HEK293 (cell line): ENCODE measurements around the gene OVCH1.

ENCODE experiments used
- AEBP2 ChIP-seq: fragments of 450-650 bp; formaldehyde crosslinking; IDR thresholded peaks from 2 replicates; pipeline ENCODE4 v1.5.1; 2016; ENCODE audit warnings: missing biosample characterization, missing genetic modification characterization, borderline replicate concordance
- GLIS2 ChIP-seq: fragments of 450-650 bp; formaldehyde crosslinking; IDR thresholded peaks from 2 replicates; pipeline ENCODE4 v1.5.1; 2016; ENCODE audit warnings: missing biosample characterization, missing genetic modification characterization
- OSR2 ChIP-seq: fragments of 450-650 bp; formaldehyde crosslinking; IDR thresholded peaks from 2 replicates; pipeline ENCODE4 v1.5.1; 2016; ENCODE audit warnings: missing biosample characterization, missing genetic modification characterization
- PATZ1 ChIP-seq: fragments of 450-650 bp; formaldehyde crosslinking; IDR thresholded peaks from 2 replicates; pipeline ENCODE4 v1.5.1; 2016; ENCODE audit warnings: missing biosample characterization, missing genetic modification characterization
- SP7 ChIP-seq: fragments of 450-650 bp; formaldehyde crosslinking; IDR thresholded peaks from 2 replicates; pipeline ENCODE4 v1.5.1; 2016; ENCODE audit warnings: missing biosample characterization, missing genetic modification characterization
- ZBTB11 ChIP-seq: fragments of 450-650 bp; formaldehyde crosslinking; conservative IDR thresholded peaks from 2 replicates; pipeline ENCODE4 v1.5.1; 2016; ENCODE audit warnings: low read depth, missing biosample characterization, missing genetic modification characterization
- ZNF2 ChIP-seq: fragments of 450-650 bp; formaldehyde crosslinking; IDR thresholded peaks from 2 replicates; pipeline ENCODE4 v1.5.1; 2016; ENCODE audit warnings: missing biosample characterization, missing genetic modification characterization
- ZNF24 ChIP-seq: fragments of 450-650 bp; formaldehyde crosslinking; IDR thresholded peaks from 2 replicates; pipeline ENCODE4 v1.5.1; 2016; ENCODE audit warnings: missing biosample characterization, missing genetic modification characterization
- ZNF354C ChIP-seq: fragments of 450-650 bp; formaldehyde crosslinking; IDR thresholded peaks from 2 replicates; pipeline ENCODE4 v1.5.1; 2016; ENCODE audit warnings: missing biosample characterization, missing genetic modification characterization, low read depth, borderline replicate concordance
- ZNF560 ChIP-seq: fragments of 450-650 bp; formaldehyde crosslinking; IDR thresholded peaks from 2 replicates; pipeline ENCODE4 v1.5.1; 2017; ENCODE audit warnings: missing biosample characterization, missing genetic modification characterization, borderline replicate concordance
- ZNF660 ChIP-seq: fragments of 450-650 bp; IDR thresholded peaks from 2 replicates; pipeline ENCODE4 v1.5.1; 2018; ENCODE audit warnings: missing biosample characterization, mild to moderate bottlenecking, missing genetic modification characterization
- ZNF747 ChIP-seq: fragments of 450-650 bp; formaldehyde crosslinking; IDR thresholded peaks from 2 replicates; pipeline ENCODE4 v1.5.1; 2016; ENCODE audit warnings: missing biosample characterization, missing genetic modification characterization
- ZNF76 ChIP-seq: fragments of 450-650 bp; formaldehyde crosslinking; IDR thresholded peaks from 2 replicates; pipeline ENCODE4; 2016; ENCODE audit warnings: low read depth, missing biosample characterization, missing genetic modification characterization, borderline replicate concordance
- ZXDB ChIP-seq: fragments of 450-650 bp; formaldehyde crosslinking; IDR thresholded peaks from 2 replicates; pipeline ENCODE4 v1.5.1; 2016; ENCODE audit warnings: missing biosample characterization, missing genetic modification characterization

The OVCH1 gene

GRCh38 chr12:29380536-29381523, 116.7 kb downstream of the OVCH1 start, which contains the start of gene ERGIC2 (continued):
- TF ChIP-seq ZXDB (peak; percentile 53), PATZ1 (0 out of 2 replicates have a peak, but pooled peaks have one; percentile 35), ZNF76 (tag by site-specific recombination) (peak; percentile 53; the same call in 1 of the 2 replicates), SP7 (tag by site-specific recombination) (peak; percentile 32), ZNF2 (tag by site-specific recombination) (peak; percentile 59; the same call in 1 of the 2 replicates), ZNF354C (tag by site-specific recombination) (no peak), ZBTB11 (peak; percentile 85), GLIS2 (tag by site-specific recombination) (peak; percentile 33; the same call in 1 of the 2 replicates), ZNF747 (tag by site-specific recombination) (no peak), OSR2 (peak; percentile 60), ZNF24 (tag by site-specific recombination) (0 out of 2 replicates have a peak, but pooled peaks have one; percentile 18), AEBP2 (tag by site-specific recombination) (no peak), ZNF660 (tag by site-specific recombination) (peak; percentile 12; the same call in 1 of the 2 replicates), ZNF560 (tag by site-specific recombination) (no peak)
